Transverse colon (tissue), 4 donors: ENCODE data around the gene HSPG2.

ENCODE experiments used
- EP300 ChIP-seq: sonication (generic); formaldehyde crosslinking; IDR thresholded peaks from one replicate; pipeline ENCODE4 v1.6.1; 2017; ENCODE audit warnings: antibody characterized with exemption, low read depth
- POLR2A ChIP-seq: fragments of 450-650 bp; IDR thresholded peaks from one replicate; pipeline ENCODE4 v1.6.1; 2016; ENCODE audit warnings: antibody characterized with exemption, mild to moderate bottlenecking, moderate library complexity
- POLR2AphosphoS5 ChIP-seq, 3 donors: sonication (generic); formaldehyde crosslinking; IDR thresholded peaks; one replicate each; pipeline ENCODE4 v1.6.1; 2016; ENCODE audit warnings: antibody characterized with exemption in 3 of 3
- TF ChIP-seq, protein P1 (sequence below), 5 experiments: fragments of 200-600 bp in 3 of 5; fragments of 450-650 bp in 2 of 5; sonication (generic) in 3 of 5; IDR thresholded peaks; 1 replicate in 2 of 5; 2 replicates in 3 of 5; pipeline ENCODE4 v1.5.1; 2016 to 2017; ENCODE audit warnings: antibody characterized with exemption in 5 of 5, inconsistent platforms in 3 of 5, mild to moderate bottlenecking in 2 of 5, moderate library complexity in 1 of 5

DNA sequence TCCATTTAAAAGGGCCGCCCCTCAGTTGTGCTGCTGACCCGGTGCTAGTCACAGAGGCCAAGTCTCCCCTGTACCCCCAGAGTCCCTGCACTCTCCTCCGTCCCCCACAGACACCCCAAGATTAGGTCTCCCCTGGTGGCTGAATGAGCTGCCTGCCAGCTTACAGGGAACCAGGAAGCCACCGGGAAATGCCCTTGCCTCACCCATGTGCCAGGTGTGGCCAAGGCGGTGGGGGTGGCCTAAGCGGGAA is 32.7 kb downstream of the HSPG2 start:
- no peak for TF ChIP-seq EP300
- TF ChIP-seq, protein P1, sequence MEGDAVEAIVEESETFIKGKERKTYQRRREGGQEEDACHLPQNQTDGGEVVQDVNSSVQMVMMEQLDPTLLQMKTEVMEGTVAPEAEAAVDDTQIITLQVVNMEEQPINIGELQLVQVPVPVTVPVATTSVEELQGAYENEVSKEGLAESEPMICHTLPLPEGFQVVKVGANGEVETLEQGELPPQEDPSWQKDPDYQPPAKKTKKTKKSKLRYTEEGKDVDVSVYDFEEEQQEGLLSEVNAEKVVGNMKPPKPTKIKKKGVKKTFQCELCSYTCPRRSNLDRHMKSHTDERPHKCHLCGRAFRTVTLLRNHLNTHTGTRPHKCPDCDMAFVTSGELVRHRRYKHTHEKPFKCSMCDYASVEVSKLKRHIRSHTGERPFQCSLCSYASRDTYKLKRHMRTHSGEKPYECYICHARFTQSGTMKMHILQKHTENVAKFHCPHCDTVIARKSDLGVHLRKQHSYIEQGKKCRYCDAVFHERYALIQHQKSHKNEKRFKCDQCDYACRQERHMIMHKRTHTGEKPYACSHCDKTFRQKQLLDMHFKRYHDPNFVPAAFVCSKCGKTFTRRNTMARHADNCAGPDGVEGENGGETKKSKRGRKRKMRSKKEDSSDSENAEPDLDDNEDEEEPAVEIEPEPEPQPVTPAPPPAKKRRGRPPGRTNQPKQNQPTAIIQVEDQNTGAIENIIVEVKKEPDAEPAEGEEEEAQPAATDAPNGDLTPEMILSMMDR (IDR thresholded peaks at IDR 0.05) = peak; percentile 15 to 87 (median 32)
- peak; percentile 38 for TF ChIP-seq POLR2A
- no peak for TF ChIP-seq POLR2AphosphoS5 (IDR thresholded peaks at IDR 0.05)
